ENCODE results near the gene CLDN10.
A peak's percentile ranks its signal among the peaks of the same experiment; 100 is the strongest.

Gene CLDN10

GRCh38 chr13:95588721-95589120, 36.2 kb downstream of the CLDN10 start:
- in situ Hi-C loops (cut with MboI; ENCODE audit: low sequenced_read_pairs), result no loop called here
- DNase-seq (ENCODE audit: low spot score in 2 of 2), result no peak
- H3K36me3 ChIP-seq (replicated peaks), result peaks cover 59% of the 10 kb centered on the region

GRCh38 chr13:95593462-95593861, 40.9 kb downstream of the CLDN10 start:
- peaks cover 27% of the 10 kb centered on the region for H3K36me3 ChIP-seq (replicated peaks)
- H3K9me3 ChIP-seq, result no peaks in the 10 kb centered on the region

More at GRCh38 chr13:95588721-95589120, 36.2 kb downstream of the CLDN10 start:
- Histone ChIP-seq H3K27me3 (ENCODE audit: low read depth) (no peaks in the 10 kb centered on the region), H3K4me1 (no peaks in the 10 kb centered on the region), H3K9me3 (no peaks in the 10 kb centered on the region), H3K4me3 (no peak overlapping the region)

GRCh38 chr13:95596701-95597100, 44.2 kb downstream of the CLDN10 start:
- H3K4me1 ChIP-seq, result no peaks in the 10 kb centered on the region
- no peaks in the 10 kb centered on the region for H3K9me3 ChIP-seq
- no peaks in the 10 kb centered on the region for H3K27me3 ChIP-seq (ENCODE audit: low read depth)
- H3K36me3 ChIP-seq (replicated peaks), result peaks cover 17% of the 10 kb centered on the region
- DNase-seq (ENCODE audit: low spot score in 2 of 2), result no peak
- in situ Hi-C loops (cut with MboI; ENCODE audit: low sequenced_read_pairs), result no loop called here
- no peak overlapping the region for H3K4me3 ChIP-seq

More at GRCh38 chr13:95593462-95593861, 40.9 kb downstream of the CLDN10 start:
- in situ Hi-C loops (cut with MboI; ENCODE audit: low sequenced_read_pairs), result no loop called here
- DNase-seq (ENCODE audit: low spot score in 2 of 2), result no peak
- Histone ChIP-seq H3K4me3 (no peak overlapping the region), H3K27me3 (ENCODE audit: low read depth) (no peaks in the 10 kb centered on the region), H3K4me1 (no peaks in the 10 kb centered on the region)

- H3K4me3 ChIP-seq, result no peak overlapping the region
- H3K27me3 ChIP-seq (ENCODE audit: low read depth), result no peaks in the 10 kb centered on the region
- in situ Hi-C loops (cut with MboI; ENCODE audit: low sequenced_read_pairs), result loop anchor here (25.0 kb wide), 1 partner anchor 236 kb away; no protein-coding TSS in a partner anchor
- no peak for DNase-seq (ENCODE audit: low spot score in 2 of 2)
- peaks cover 16% of the 10 kb centered on the region for H3K36me3 ChIP-seq (replicated peaks)
- H3K9me3 ChIP-seq, result no peaks in the 10 kb centered on the region
- no peaks in the 10 kb centered on the region for H3K4me1 ChIP-seq
Observed at GRCh38 chr13:95601216-95601615, 48.7 kb downstream of the CLDN10 start.

GRCh38 chr13:95601906-95602305, 49.4 kb downstream of the CLDN10 start:
- in situ Hi-C loops (cut with MboI; ENCODE audit: low sequenced_read_pairs), result loop anchor here (25.0 kb wide), 1 partner anchor 235 kb away; no protein-coding TSS in a partner anchor

GRCh38 chr13:95603887-95604555, 51.5 kb downstream of the CLDN10 start:
- H3K36me3 ChIP-seq (replicated peaks), result peaks cover 24% of the 10 kb centered on the region
- peaks cover 6% of the 10 kb centered on the region for H3K4me1 ChIP-seq
- DNase-seq (ENCODE audit: low spot score in 2 of 2), result no peak
- no peaks in the 10 kb centered on the region for H3K9me3 ChIP-seq
- no peaks in the 10 kb centered on the region for H3K27me3 ChIP-seq (ENCODE audit: low read depth)
- in situ Hi-C loops (cut with MboI; ENCODE audit: low sequenced_read_pairs), result loop anchor here (25.0 kb wide), 1 partner anchor 233 kb away; no protein-coding TSS in a partner anchor
- H3K4me3 ChIP-seq, result no peak overlapping the region

More at GRCh38 chr13:95601906-95602305, 49.4 kb downstream of the CLDN10 start:
- DNase-seq (ENCODE audit: low spot score in 2 of 2), result no peak
- H3K4me1 ChIP-seq, result no peaks in the 10 kb centered on the region
- H3K36me3 ChIP-seq (replicated peaks), result peaks cover 22% of the 10 kb centered on the region
- H3K9me3 ChIP-seq, result no peaks in the 10 kb centered on the region
- no peaks in the 10 kb centered on the region for H3K27me3 ChIP-seq (ENCODE audit: low read depth)
- no peak overlapping the region for H3K4me3 ChIP-seq

GRCh38 chr13:95604556-95604915, 52.0 kb downstream of the CLDN10 start:
- DNase-seq (ENCODE audit: low spot score in 2 of 2), result no peak
- in situ Hi-C loops (cut with MboI; ENCODE audit: low sequenced_read_pairs), result loop anchor here (25.0 kb wide), 1 partner anchor 233 kb away; no protein-coding TSS in a partner anchor
- Histone ChIP-seq H3K9me3 (no peaks in the 10 kb centered on the region), H3K36me3 (replicated peaks) (peaks cover 24% of the 10 kb centered on the region), H3K4me1 (peaks cover 6% of the 10 kb centered on the region), H3K4me3 (no peak overlapping the region), H3K27me3 (ENCODE audit: low read depth) (no peaks in the 10 kb centered on the region)

GRCh38 chr13:95605448-95606125, 53.1 kb downstream of the CLDN10 start:
- H3K4me1 ChIP-seq, result peaks cover 6% of the 10 kb centered on the region
- in situ Hi-C loops (cut with MboI; ENCODE audit: low sequenced_read_pairs), result loop anchor here (25.0 kb wide), 1 partner anchor 232 kb away; no protein-coding TSS in a partner anchor
- H3K9me3 ChIP-seq, result no peaks in the 10 kb centered on the region
- DNase-seq (ENCODE audit: low spot score in 2 of 2), result no peak
- no peaks in the 10 kb centered on the region for H3K27me3 ChIP-seq (ENCODE audit: low read depth)
- H3K4me3 ChIP-seq, result no peak overlapping the region
- H3K36me3 ChIP-seq (replicated peaks), result peaks cover 26% of the 10 kb centered on the region

- peaks cover 6% of the 10 kb centered on the region for H3K4me1 ChIP-seq
- peak in 1 of 2 experiments; percentile 53 for DNase-seq (ENCODE audit: low spot score in 2 of 2)
- H3K27me3 ChIP-seq (ENCODE audit: low read depth), result no peaks in the 10 kb centered on the region
- H3K9me3 ChIP-seq, result no peaks in the 10 kb centered on the region
- peaks cover 35% of the 10 kb centered on the region for H3K36me3 ChIP-seq (replicated peaks)
- in situ Hi-C loops (cut with MboI; ENCODE audit: low sequenced_read_pairs), result loop anchor here (25.0 kb wide), 1 partner anchor 230 kb away; no protein-coding TSS in a partner anchor
- no peak overlapping the region for H3K4me3 ChIP-seq
Observed at GRCh38 chr13:95607366-95607765, 54.8 kb downstream of the CLDN10 start.

- in situ Hi-C loops (cut with MboI; ENCODE audit: low sequenced_read_pairs), result loop anchor here (25.0 kb wide), 1 partner anchor 229 kb away; no protein-coding TSS in a partner anchor
- no peaks in the 10 kb centered on the region for H3K27me3 ChIP-seq (ENCODE audit: low read depth)
- peaks cover 44% of the 10 kb centered on the region for H3K36me3 ChIP-seq (replicated peaks)
- DNase-seq (ENCODE audit: low spot score in 2 of 2), result no peak
- H3K9me3 ChIP-seq, result no peaks in the 10 kb centered on the region
- no peak overlapping the region for H3K4me3 ChIP-seq
- H3K4me1 ChIP-seq, result peaks cover 6% of the 10 kb centered on the region
Observed at GRCh38 chr13:95608640-95609323, 56.3 kb downstream of the CLDN10 start.

- H3K36me3 ChIP-seq (replicated peaks), result peaks cover 55% of the 10 kb centered on the region
Observed at GRCh38 chr13:95614641-95615245, 62.2 kb downstream of the CLDN10 start.

GRCh38 chr13:95615539-95615938, 63.0 kb downstream of the CLDN10 start:
- H3K36me3 ChIP-seq (replicated peaks), result peaks cover 60% of the 10 kb centered on the region

More at GRCh38 chr13:95614641-95615245, 62.2 kb downstream of the CLDN10 start:
- in situ Hi-C loops (cut with MboI; ENCODE audit: low sequenced_read_pairs), result loop anchor here (25.0 kb wide), 1 partner anchor 223 kb away; no protein-coding TSS in a partner anchor
- H3K4me1 ChIP-seq, result no peaks in the 10 kb centered on the region
- no peak for DNase-seq (ENCODE audit: low spot score in 2 of 2)
- H3K9me3 ChIP-seq, result no peaks in the 10 kb centered on the region
- no peak overlapping the region for H3K4me3 ChIP-seq
- no peaks in the 10 kb centered on the region for H3K27me3 ChIP-seq (ENCODE audit: low read depth)

More at GRCh38 chr13:95615539-95615938, 63.0 kb downstream of the CLDN10 start:
- Histone ChIP-seq H3K9me3 (no peaks in the 10 kb centered on the region), H3K4me3 (no peak overlapping the region), H3K27me3 (ENCODE audit: low read depth) (no peaks in the 10 kb centered on the region), H3K4me1 (no peaks in the 10 kb centered on the region)
- in situ Hi-C loops (cut with MboI; ENCODE audit: low sequenced_read_pairs), result loop anchor here (25.0 kb wide), 1 partner anchor 222 kb away; no protein-coding TSS in a partner anchor
- no peak for DNase-seq (ENCODE audit: low spot score in 2 of 2)

Measured in HAP-1 (cell line).